Measurements from ENCODE around the gene MRGPRG.

Gene MRGPRG

GRCh38 chr11:3193373-3194015 is 25.1 kb downstream of the MRGPRG start:
- ChIA-PET CTCF (interaction anchor here (1.3 kb wide), 1 partner anchor 22 kb away, joined by 3 read pairs; no protein-coding TSS in a partner anchor), POLR2A (no interaction called here)
- DNase-seq (ENCODE audit: extremely low spot score), result no peak
- TF ChIP-seq CTCF (IDR thresholded peaks at IDR 0.05; ENCODE audit: control extremely low read depth, extremely low read depth, low read depth, missing control alignments), result no peak

- ChIA-PET CTCF (interaction anchor here (0.9 to 1.3 kb wide), 2 partner anchors 23 to 156 kb away, joined by 3 read pairs; no protein-coding TSS in a partner anchor), POLR2A (no interaction called here)
- DNase-seq (ENCODE audit: extremely low spot score), result no peak
- TF ChIP-seq CTCF (IDR thresholded peaks at IDR 0.05; ENCODE audit: control extremely low read depth, extremely low read depth, low read depth, missing control alignments), result no peak
These were observed 25.9 kb downstream of the MRGPRG start for GRCh38 chr11:3192511-3193372.

- ChIA-PET CTCF (interaction anchor here (0.9 to 1.3 kb wide), 2 partner anchors 24 to 155 kb away, joined by 3 read pairs; no protein-coding TSS in a partner anchor), POLR2A (no interaction called here)
- TF ChIP-seq CTCF (IDR thresholded peaks at IDR 0.05; ENCODE audit: control extremely low read depth, extremely low read depth, low read depth, missing control alignments), result no peak
- DNase-seq (ENCODE audit: extremely low spot score), result no peak
These were observed 26.9 kb downstream of the MRGPRG start for GRCh38 chr11:3191586-3192324.

GRCh38 chr11:3190600-3190999 is 28.0 kb downstream of the MRGPRG start:
- no peak for TF ChIP-seq CTCF (IDR thresholded peaks at IDR 0.05; ENCODE audit: control extremely low read depth, extremely low read depth, low read depth, missing control alignments)
- ChIA-PET POLR2A (no interaction called here), CTCF (no interaction called here)
- no peak for DNase-seq (ENCODE audit: extremely low spot score)

GRCh38 chr11:3189886-3190583 is 28.6 kb downstream of the MRGPRG start:
- TF ChIP-seq CTCF (IDR thresholded peaks at IDR 0.05; ENCODE audit: control extremely low read depth, extremely low read depth, low read depth, missing control alignments), result no peak
- ChIA-PET POLR2A (no interaction called here), CTCF (no interaction called here)
- DNase-seq (ENCODE audit: extremely low spot score), result no peak

Measured in GM10248 (cell line).